Measurements from ENCODE around the gene ZNF550. TPM values are rescaled to one million over a fixed set of nuclear protein-coding genes. Genes with fewer than 3 reads are reported as not detected.

The ZNF550 gene
- total and polyA plus RNA-seq, 8 donors = 1.1 to 35.0 (median 3.5) TPM

GRCh38 chr19:57599377-57599760 lies 39.7 kb upstream of the ZNF550 start:
- WGBS, 5 donors = 52 to 62% (median 55%) methylated on average over 8 of the region's 8 CpGs
- Histone ChIP-seq H3K27me3 (no peaks in the 10 kb centered on the region), H3K27ac (peak overlapping the region in 2 of 5 donors; percentile 24 to 58), H3K4me1 (peaks cover 7 to 20% (median 17%) of the 10 kb centered on the region in 4 donors), H3K4me3 (peak overlapping the region; percentile 67 to 99 (median 80)), H3K36me3 (peaks cover 7 to 27% (median 17%) of the 10 kb centered on the region in 4 donors), H3K9me3 (peaks cover 8 to 55% (median 37%) of the 10 kb centered on the region in 4 donors)
- intact Hi-C loops (cut with DNase I; ENCODE audit: low total_unique reads) = no loop called here
- no peak for DNase-seq
- TF ChIP-seq POLR2AphosphoS5 (IDR thresholded peaks at IDR 0.05) (no peak), POLR2A (IDR thresholded peaks at IDR 0.05) (no peak), CTCF (IDR thresholded peaks at IDR 0.05) (no peak), EP300 (IDR thresholded peaks at IDR 0.05) (no peak)

- WGBS, 5 donors = 90 to 100% (median 95%) methylated on average over 1 of the region's 1 CpG
- peaks cover 6 to 21% (median 18%) of the 10 kb centered on the region in 4 donors for H3K4me1 ChIP-seq
- no peak for DNase-seq
- H3K27me3 ChIP-seq = peaks cover 0 to 9% (median 6%) of the 10 kb centered on the region in 3 donors
- intact Hi-C loops (cut with DNase I; ENCODE audit: low total_unique reads) = no loop called here
- peaks cover 31 to 99% (median 86%) of the 10 kb centered on the region in 4 donors for H3K9me3 ChIP-seq
- no peak overlapping the region for H3K4me3 ChIP-seq
- H3K27ac ChIP-seq = no peak overlapping the region
- H3K36me3 ChIP-seq = peaks cover 19 to 66% (median 45%) of the 10 kb centered on the region in 4 donors
- no peak for TF ChIP-seq POLR2AphosphoS5 (IDR thresholded peaks at IDR 0.05)
- TF ChIP-seq EP300 (IDR thresholded peaks at IDR 0.05) = no peak
- TF ChIP-seq POLR2A (IDR thresholded peaks at IDR 0.05) = no peak
- TF ChIP-seq CTCF (IDR thresholded peaks at IDR 0.05) = no peak
Measured at GRCh38 chr19:57587529-57587928, 27.9 kb upstream of the ZNF550 start.

GRCh38 chr19:57583521-57584416 lies 24.1 kb upstream of the ZNF550 start, which contains the start of gene ZIK1:
TSS of gene ZIK1 (plus strand) at chr19:57584145. CDS start at chr19:57584357, 212 bp downstream.
- Histone ChIP-seq H3K4me3 (peak within 1 kb of the TSS; percentile 50 to 76 (median 65)), H3K4me1 (peaks cover 6 to 26% (median 22%) of the 10 kb centered on the region in 4 donors), H3K9me3 (peaks cover 4 to 77% (median 51%) of the 10 kb centered on the region in 4 donors), H3K27me3 (peaks cover 0 to 9% (median 6%) of the 10 kb centered on the region in 3 donors), H3K27ac (peak within 1 kb of the TSS in 3 of 5 donors; percentile 36 to 51 (median 45)), H3K36me3 (peaks cover 5 to 29% (median 16%) of the 10 kb centered on the region in 4 donors)
- WGBS, 5 donors = 3 to 6% (median 3%) methylated on average over 51 to 76 of the region's 76 CpGs
- TF ChIP-seq POLR2AphosphoS5 (IDR thresholded peaks at IDR 0.05) (peak in 1 of 3 donors; percentile 40), EP300 (IDR thresholded peaks at IDR 0.05) (no peak)
- DNase-seq = peak; percentile 75 to 98
- intact Hi-C loops (cut with DNase I; ENCODE audit: low total_unique reads) = no loop called here

- TF ChIP-seq EP300 (IDR thresholded peaks at IDR 0.05) (no peak), POLR2AphosphoS5 (IDR thresholded peaks at IDR 0.05) (no peak), POLR2A (IDR thresholded peaks at IDR 0.05) (no peak), CTCF (IDR thresholded peaks at IDR 0.05) (no peak)
- Histone ChIP-seq H3K27ac (no peak overlapping the region), H3K9me3 (peaks cover 4 to 70% (median 45%) of the 10 kb centered on the region in 4 donors), H3K36me3 (peaks cover 0 to 22% (median 9%) of the 10 kb centered on the region in 4 donors), H3K27me3 (peaks cover 0 to 9% (median 6%) of the 10 kb centered on the region in 3 donors), H3K4me3 (peak overlapping the region; percentile 50 to 76 (median 65)), H3K4me1 (peaks cover 7 to 31% (median 25%) of the 10 kb centered on the region in 4 donors)
- intact Hi-C loops (cut with DNase I; ENCODE audit: low total_unique reads) = no loop called here
- no peak for DNase-seq
- 37 to 45% (median 45%) methylated on average over 16 to 21 of the region's 21 CpGs for WGBS, 5 donors
Measured at GRCh38 chr19:57583104-57583520, 23.4 kb upstream of the ZNF550 start.

Measured in stomach (tissue), 9 donors.